K562 (cell line): ENCODE results near the gene SLC28A1. TPM values are rescaled to one million over a fixed set of nuclear protein-coding genes. Genes with fewer than 3 reads are reported as not detected.

ENCODE experiments used
- ATAC-seq: fragments of 200-7000 bp; cut with Tn5 transposase; 3 replicates; pipeline ENCODE4 v1.9.1; 2020; ENCODE audit warnings: moderate library complexity
- BruUV-seq: library from RNA; stranded (reverse); fragments of 400-500 nt; replicated peaks from 2 replicates; lab custom pipeline; 2021; lab: Mats Ljungman, UMichigan
- CTCF ChIA-PET: fragments of 300-600 bp; formaldehyde crosslinking; extraction: SDS; loops from one replicate; lab custom pipeline; 2021; ENCODE audit warnings: low intra/inter-chr PET ratio; lab: Yijun Ruan, JAX
- POLR2A ChIA-PET: fragments of 300-600, 350-650 bp; sonication (Branson Sonifier 250); formaldehyde crosslinking; extraction: SDS; loops from one replicate; lab custom pipeline; 2021; ENCODE audit warnings: antibody characterized with exemption, inconsistent platforms; lab: Yijun Ruan, JAX
- DNase-seq, 4 experiments: peaks; one replicate each; pipeline versions ENCODE4 v3.0.0 to v3.0.0-alpha.2; 2011 to 2018; ENCODE audit warnings: low spot score in 3 of 4, mixed read lengths in 3 of 4; ENCODE audit errors: extremely low read depth in 1 of 4
- FAIRE-seq: peaks from 2 replicates; lab custom pipeline; 2011; peaks lifted over from hg19 to GRCh38; lab: Jason Lieb, UNC
- H2AFZ ChIP-seq: 2 replicates; pipeline ENCODE4 v1.6.0; 2011; ENCODE audit warnings: low read depth, low read length, control low read depth, inconsistent platforms
- H3K27ac ChIP-seq: fragments of 200-600 bp; 3 replicates; pipeline ENCODE4 v1.8.0; 2011; ENCODE audit warnings: low read depth, mild to moderate bottlenecking, control low read depth, inconsistent platforms, low read length, moderate library complexity, mixed read lengths; ENCODE audit errors: extremely low read depth
- H3K27me3 ChIP-seq, 2 experiments: fragments of 300-600 bp in 1 of 2; 2 replicates in 1 of 2; 3 replicates in 1 of 2; pipeline versions ENCODE4 v1.6.0 to v1.8.0; 2011; ENCODE audit warnings: inconsistent platforms in 2 of 2, low read length in 2 of 2, mild to moderate bottlenecking in 1 of 2, mixed read lengths in 1 of 2, moderate library complexity in 1 of 2; ENCODE audit not compliant: control insufficient read depth in 2 of 2, insufficient read depth in 2 of 2
- H3K36me3 ChIP-seq: fragments of 300-600 bp; 3 replicates; pipeline ENCODE4 v1.8.0; 2011; ENCODE audit warnings: mild to moderate bottlenecking, low read length, inconsistent platforms; ENCODE audit not compliant: control insufficient read depth, insufficient read depth
- H3K4me1 ChIP-seq, 2 experiments: fragments of 200-600 bp in 1 of 2; replicated peaks in 1 of 2; 2 replicates in 1 of 2; 3 replicates in 1 of 2; pipeline versions ENCODE4 v1.5.1 to v1.8.0; 2011; ENCODE audit warnings: inconsistent platforms in 2 of 2, low read length in 2 of 2, mild to moderate bottlenecking in 1 of 2, mixed read lengths in 1 of 2, moderate library complexity in 1 of 2; ENCODE audit not compliant: control insufficient read depth in 2 of 2, insufficient read depth in 2 of 2
- H3K4me2 ChIP-seq: 2 replicates; pipeline ENCODE4 v1.6.1; 2011; ENCODE audit warnings: low read length, control low read depth, inconsistent platforms, mixed read lengths; ENCODE audit not compliant: insufficient read depth
- H3K4me3 ChIP-seq: fragments of 200-600 bp; sonication (generic), shearing (Covaris generic); 2 replicates; pipeline ENCODE4 v1.5.1; 2016; ENCODE audit warnings: control low read depth, inconsistent platforms
- H3K79me2 ChIP-seq: fragments of 200-600 bp; 3 replicates; pipeline ENCODE4 v1.8.0; 2011; ENCODE audit warnings: low read length, inconsistent platforms; ENCODE audit not compliant: control insufficient read depth, insufficient read depth
- H3K9ac ChIP-seq, 2 experiments: 2 replicates each; pipeline versions ENCODE4 v1.6.0 to v1.6.1; 2011; ENCODE audit warnings: low read depth in 2 of 2, low read length in 2 of 2, control low read depth in 1 of 2, inconsistent platforms in 1 of 2, mild to moderate bottlenecking in 1 of 2, mixed read lengths in 1 of 2; ENCODE audit not compliant: insufficient read depth in 1 of 2
- H3K9me1 ChIP-seq: one replicate; pipeline ENCODE4 v1.6.0; 2011; ENCODE audit warnings: inconsistent platforms, mild to moderate bottlenecking, low read length, moderate library complexity; ENCODE audit not compliant: control insufficient read depth, insufficient read depth
- H3K9me3 ChIP-seq: replicated peaks from 2 replicates; pipeline ENCODE4 v1.5.1; 2011; ENCODE audit warnings: low read depth, low read length, inconsistent platforms; ENCODE audit not compliant: control insufficient read depth, insufficient read depth
- H4K20me1 ChIP-seq: replicated peaks from 2 replicates; pipeline ENCODE4 v1.6.1; 2011; ENCODE audit warnings: low read length, inconsistent platforms, mixed read lengths; ENCODE audit not compliant: control insufficient read depth, insufficient read depth
- BMI1 ChIP-seq: fragments of 150-350 bp; IDR thresholded peaks from 2 replicates; pipeline ENCODE4 v1.6.1; 2014; ENCODE audit warnings: low read length
- HINFP ChIP-seq: fragments of 450-650 bp; conservative IDR thresholded peaks from 2 replicates; pipeline ENCODE4 v1.6.1; 2016; ENCODE audit warnings: missing genetic modification characterization, low read depth, mild to moderate bottlenecking, control low read depth, missing compliant biosample characterization
- KAT8 ChIP-seq: fragments of 450-650 bp; IDR thresholded peaks from 2 replicates; pipeline ENCODE4 v1.6.1; 2016; ENCODE audit warnings: low read depth, mild to moderate bottlenecking
- MYNN ChIP-seq, 2 experiments: sonication (generic); formaldehyde crosslinking in 1 of 2; IDR thresholded peaks; 2 replicates each; pipeline versions ENCODE4 v1.5.0 to v1.6.1; 2016 to 2020; ENCODE audit warnings: antibody characterized with exemption in 1 of 2, missing genetic modification reagents in 1 of 2
- POLR3G ChIP-seq: IDR thresholded peaks from 2 replicates; pipeline ENCODE4 v1.6.1; 2011; ENCODE audit not compliant: insufficient read length, insufficient replicate concordance; ENCODE audit errors: extremely low read depth
- SMAD4 ChIP-seq: fragments of 250-450 bp; sonication (Bioruptor Pico); conservative IDR thresholded peaks from 2 replicates; pipeline ENCODE4 v1.8.0; 2021; ENCODE audit warnings: inconsistent platforms, mild to moderate bottlenecking, moderate library complexity
- TFE3 ChIP-seq: fragments of 450-650 bp; formaldehyde crosslinking; IDR thresholded peaks from 2 replicates; pipeline ENCODE4 v1.4.0; 2020; ENCODE audit warnings: mild to moderate bottlenecking, mixed read lengths
- ZBTB49 ChIP-seq: sonication (generic); formaldehyde crosslinking; IDR thresholded peaks from 2 replicates; pipeline ENCODE4 v1.8.0; 2022; ENCODE audit warnings: missing genetic modification reagents, mild to moderate bottlenecking, borderline replicate concordance
- ZNF592 ChIP-seq: fragments of 450-650 bp; IDR thresholded peaks from 2 replicates; pipeline ENCODE4 v1.6.1; 2017; ENCODE audit warnings: antibody characterized with exemption, mild to moderate bottlenecking
- ZNF785 ChIP-seq: fragments of 250-450 bp; sonication (Bioruptor Pico); IDR thresholded peaks from 2 replicates; pipeline ENCODE4 v1.4.0; 2020; ENCODE audit warnings: mild to moderate bottlenecking
- WGBS: fragments of 100-300 bp; shearing (Covaris generic); methylation state at CpG from one replicate; pipeline ENCODE4 v1.1.6; 2016; ENCODE audit warnings: low coverage, mixed read lengths; ENCODE audit not compliant: insufficient coverage; ENCODE audit errors: missing lambda C conversion rate; 5-methylcytosine and 5-hydroxymethylcytosine counted together
- in situ Hi-C: fragments of 300-500 bp; cut with MboI; formaldehyde crosslinking; loops from 4 replicates; pipeline ENCODE4 v1.15.0; 2018; ENCODE audit warnings: inconsistent platforms, mixed read lengths
- intact Hi-C: fragments of 100-400 bp; cut with micrococcal nuclease; formaldehyde crosslinking; loops from 2 replicates; pipeline ENCODE4 v1.14.2; 2022
- polyA plus RNA-seq, 8 experiments: library from polyadenylated mRNA; depleted of rRNA in 4 of 8; stranded (reverse) in 5 of 8; unstranded in 3 of 8; fragments of >200 nt; fragmentation: Nextera tagmentation in 2 of 8; fragmentation: Illumina TruSeq in 1 of 8; extraction: Ambion mirVana in 2 of 8; extraction: Trizol in 1 of 8; gene quantifications; 2 replicates each; pipeline versions ENCODE4 v1.2.1 to v1.2.3, GENCODE V29; 2011 to 2014; ENCODE audit warnings: inconsistent platforms in 1 of 8, missing spikeins in 1 of 8
- total RNA-seq, 7 experiments: library from RNA; depleted of rRNA in 6 of 7; stranded (reverse); fragments of >200 nt in 6 of 7; fragmentation: Illumina TruSeq in 2 of 7; extraction: Trizol in 2 of 7; gene quantifications; 2 replicates each; pipeline versions ENCODE4 v1.2.1 to v1.2.3, GENCODE V29; 2011 to 2021; ENCODE audit warnings: low replicate concordance in 1 of 7

Gene SLC28A1
- total and polyA plus RNA-seq, 9 of the 15 experiments (the other 6 are each of a cell fraction or from before 2014, with no cell fraction given) = 0.04 TPM; not detected in 8

- intact Hi-C loops (no loop called here), in situ Hi-C loops (no loop called here)
- Histone ChIP-seq H3K4me1 (peaks cover 19 to 25% of the 10 kb centered on the region in 2 experiments), H3K4me3 (no peak overlapping the region), H3K9ac (peak overlapping the region in 1 of 2 experiments; percentile 8; a peak in 1 of 4 replicates), H3K36me3 (peaks cover 8% of the 10 kb centered on the region; the same call in 1 of the 3 replicates), H3K9me3 (no peaks in the 10 kb centered on the region), H3K27me3 (no peaks in the 10 kb centered on the region), H4K20me1 (peaks cover 3% of the 10 kb centered on the region; the same call in 1 of the 2 replicates), H3K27ac (no peak overlapping the region), H3K9me1 (no peaks in the 10 kb centered on the region), H2AFZ (no peak overlapping the region), H3K79me2 (peaks cover 82% of the 10 kb centered on the region), H3K4me2 (0 out of 2 replicates have a peak overlapping the region, but pooled peaks have one; percentile 8)
- CTCF ChIA-PET = no interaction called here
- no peak for DNase-seq
- no peak for ATAC-seq
- POLR2A ChIA-PET = no interaction called here
- no TSS peak for BruUV-seq
- no peak for FAIRE-seq
- 23% methylated on average over 2 of the region's 2 CpGs for WGBS
- TF ChIP-seq BMI1 (no peak), SMAD4 (CRISPR knock-in tag) (no peak), TFE3 (no peak), ZNF785 (CRISPR knock-in tag) (no peak), KAT8 (no peak), ZBTB49 (CRISPR knock-in tag) (no peak), MYNN (IDR thresholded peaks at IDR 0.05) (no peak), MYNN (CRISPR knock-in tag; IDR thresholded peaks at IDR 0.05) (no peak), POLR3G (no peak), ZNF592 (no peak), HINFP (tag) (no peak)
Observed at GRCh38 chr15:84985158-84985557, 100.7 kb downstream of the SLC28A1 start.
